SU-DHL-6 (cell line): Measurements from ENCODE around the gene RPS6KA6.

Experiments
- H2AFZ ChIP-seq: fragments of 200-600 bp; sonication (generic); 2 replicates; pipeline ENCODE4 v1.6.1; 2014; ENCODE audit warnings: low read depth, mild to moderate bottlenecking, moderate library complexity, mixed read lengths, antibody characterized with exemption, low read length; ENCODE audit not compliant: severe bottlenecking
- H3F3A ChIP-seq: fragments of 200-600 bp; shearing (Covaris generic); 2 replicates; pipeline ENCODE4 v1.6.0; 2016; ENCODE audit warnings: antibody characterized with exemption, mild to moderate bottlenecking; ENCODE audit not compliant: insufficient read depth
- H3K27ac ChIP-seq: fragments of 200-600 bp; sonication (generic); 2 replicates; pipeline ENCODE4 v1.5.1; 2016; ENCODE audit warnings: low read depth, mild to moderate bottlenecking, low read length, moderate library complexity, mixed read lengths
- H3K27me3 ChIP-seq: fragments of 200-600 bp; sonication (generic), shearing (Covaris generic); 2 replicates; pipeline ENCODE4 v1.6.0; 2014; ENCODE audit warnings: mild to moderate bottlenecking, low read length
- H3K36me3 ChIP-seq: fragments of 200-600 bp; sonication (generic); 2 replicates; pipeline ENCODE4 v1.6.1; 2014; ENCODE audit warnings: mild to moderate bottlenecking, low read length, mixed read lengths
- H3K4me2 ChIP-seq: fragments of 300-600, 200-600 bp; shearing (Covaris generic), sonication (generic); 2 replicates; pipeline ENCODE4 v1.6.0; 2014; ENCODE audit warnings: low read length, low read depth, mild to moderate bottlenecking; ENCODE audit not compliant: poor library complexity, severe bottlenecking
- H3K4me3 ChIP-seq: fragments of 200-600 bp; sonication (generic); 2 replicates; pipeline ENCODE4 v1.5.1; 2014; ENCODE audit warnings: antibody characterized with exemption, low read length, mild to moderate bottlenecking, mixed read lengths; ENCODE audit not compliant: insufficient read depth, poor library complexity, severe bottlenecking
- H3K79me2 ChIP-seq: fragments of 200-600 bp; sonication (generic); 2 replicates; pipeline ENCODE4 v1.6.1; 2014; ENCODE audit warnings: mild to moderate bottlenecking, low read length, moderate library complexity; ENCODE audit not compliant: insufficient read depth
- H3K9ac ChIP-seq: fragments of 200-600 bp; sonication (generic); 2 replicates; pipeline ENCODE4 v1.7.0; 2014; ENCODE audit warnings: mild to moderate bottlenecking, low read length
- H3K9me2 ChIP-seq: fragments of 200-600 bp; sonication (generic); replicated peaks from 2 replicates; pipeline ENCODE4 v1.6.1; 2014; ENCODE audit warnings: low read length; ENCODE audit not compliant: insufficient read depth
- H3K9me3 ChIP-seq: fragments of 200-600 bp; sonication (generic); 2 replicates; pipeline ENCODE4 v1.6.1; 2014; ENCODE audit warnings: low read length, mixed read lengths; ENCODE audit not compliant: insufficient read depth
- H4K20me1 ChIP-seq: fragments of 200-600 bp; sonication (generic); 2 replicates; pipeline ENCODE4 v1.6.1; 2014; ENCODE audit warnings: low read depth, mild to moderate bottlenecking, antibody characterized with exemption, low read length, moderate library complexity, mixed read lengths
- CTCF ChIP-seq: fragments of 200-600 bp; sonication (generic); IDR thresholded peaks from one replicate; pipeline ENCODE4 v1.5.1; 2017; ENCODE audit warnings: antibody characterized with exemption, mild to moderate bottlenecking, low read length, moderate library complexity; ENCODE audit not compliant: insufficient read depth, poor library complexity, severe bottlenecking
- EZH2phosphoT487 ChIP-seq: fragments of 200-600 bp; sonication (generic), shearing (Covaris generic); conservative IDR thresholded peaks from 2 replicates; pipeline ENCODE4 v1.6.1; 2018; ENCODE audit warnings: mild to moderate bottlenecking, antibody characterized with exemption, low read length, moderate library complexity, mixed read lengths

The RPS6KA6 gene

GRCh38 chrX:84168574-84168973, 19.4 kb downstream of the RPS6KA6 start:
- H3K36me3 ChIP-seq = no peaks in the 10 kb centered on the region
- H3K27ac ChIP-seq = no peak overlapping the region
- H3K4me3 ChIP-seq = no peak overlapping the region
- TF ChIP-seq EZH2phosphoT487 (no peak), CTCF (no peak)
- H4K20me1 ChIP-seq = no peaks in the 10 kb centered on the region
- H2AFZ ChIP-seq = no peak overlapping the region
- H3K4me2 ChIP-seq = no peak overlapping the region
- no peaks in the 10 kb centered on the region for H3F3A ChIP-seq
- no peak overlapping the region for H3K9ac ChIP-seq
- H3K9me2 ChIP-seq = no peaks in the 10 kb centered on the region
- H3K27me3 ChIP-seq = no peaks in the 10 kb centered on the region
- H3K79me2 ChIP-seq = no peaks in the 10 kb centered on the region
- no peaks in the 10 kb centered on the region for H3K9me3 ChIP-seq

- Histone ChIP-seq H3F3A (no peaks in the 10 kb centered on the region), H3K79me2 (no peaks in the 10 kb centered on the region), H3K4me2 (no peak overlapping the region), H3K4me3 (no peak overlapping the region), H3K9me2 (no peaks in the 10 kb centered on the region), H3K27ac (no peak overlapping the region), H3K9me3 (no peaks in the 10 kb centered on the region), H4K20me1 (no peaks in the 10 kb centered on the region), H2AFZ (no peak overlapping the region), H3K9ac (no peak overlapping the region), H3K27me3 (no peaks in the 10 kb centered on the region), H3K36me3 (no peaks in the 10 kb centered on the region)
- TF ChIP-seq CTCF = no peak
- TF ChIP-seq EZH2phosphoT487 = no peak
Measured at GRCh38 chrX:84168095-84168494, 19.9 kb downstream of the RPS6KA6 start.

- no peaks in the 10 kb centered on the region for H3K9me2 ChIP-seq
- H3F3A ChIP-seq = no peaks in the 10 kb centered on the region
- H3K79me2 ChIP-seq = no peaks in the 10 kb centered on the region
- H3K36me3 ChIP-seq = no peaks in the 10 kb centered on the region
- no peaks in the 10 kb centered on the region for H3K27me3 ChIP-seq
- no peak overlapping the region for H3K27ac ChIP-seq
- H3K9ac ChIP-seq = no peak overlapping the region
- no peak overlapping the region for H3K4me2 ChIP-seq
- no peak overlapping the region for H2AFZ ChIP-seq
- no peaks in the 10 kb centered on the region for H3K9me3 ChIP-seq
- no peak overlapping the region for H3K4me3 ChIP-seq
- no peaks in the 10 kb centered on the region for H4K20me1 ChIP-seq
- TF ChIP-seq EZH2phosphoT487 (no peak), CTCF (no peak)
Measured at GRCh38 chrX:84165711-84166110, 22.3 kb downstream of the RPS6KA6 start.
